Coronary artery (tissue), 2 donors: ENCODE results near the gene CD14.
"Not testable (repeated sequence)": the region's sequence is repeated elsewhere in the genome, so short reads cannot be mapped to it uniquely, and the experiment has no call there.

ENCODE experiments used
- DNase-seq: peaks from one replicate; pipeline ENCODE4 v3.0.0-alpha.2; 2017; ENCODE audit warnings: low spot score
- H3K27ac ChIP-seq, 2 donors: fragments of 200-600 bp; sonication (generic); one replicate each; pipeline ENCODE4 v1.5.1; 2016 to 2019
- H3K4me3 ChIP-seq: fragments of 200-600 bp; sonication (generic); 2 replicates; pipeline ENCODE4 v1.5.1; 2016; ENCODE audit warnings: mild to moderate bottlenecking, moderate library complexity
- TF ChIP-seq, protein P1 (sequence below): fragments of 200-600 bp; sonication (generic); IDR thresholded peaks from one replicate; pipeline ENCODE4 v1.5.1; 2019; ENCODE audit warnings: antibody characterized with exemption

The CD14 gene

GRCh38 chr5:140672455-140673186 is 39.6 kb upstream of the CD14 start:
- TF ChIP-seq, protein P1, sequence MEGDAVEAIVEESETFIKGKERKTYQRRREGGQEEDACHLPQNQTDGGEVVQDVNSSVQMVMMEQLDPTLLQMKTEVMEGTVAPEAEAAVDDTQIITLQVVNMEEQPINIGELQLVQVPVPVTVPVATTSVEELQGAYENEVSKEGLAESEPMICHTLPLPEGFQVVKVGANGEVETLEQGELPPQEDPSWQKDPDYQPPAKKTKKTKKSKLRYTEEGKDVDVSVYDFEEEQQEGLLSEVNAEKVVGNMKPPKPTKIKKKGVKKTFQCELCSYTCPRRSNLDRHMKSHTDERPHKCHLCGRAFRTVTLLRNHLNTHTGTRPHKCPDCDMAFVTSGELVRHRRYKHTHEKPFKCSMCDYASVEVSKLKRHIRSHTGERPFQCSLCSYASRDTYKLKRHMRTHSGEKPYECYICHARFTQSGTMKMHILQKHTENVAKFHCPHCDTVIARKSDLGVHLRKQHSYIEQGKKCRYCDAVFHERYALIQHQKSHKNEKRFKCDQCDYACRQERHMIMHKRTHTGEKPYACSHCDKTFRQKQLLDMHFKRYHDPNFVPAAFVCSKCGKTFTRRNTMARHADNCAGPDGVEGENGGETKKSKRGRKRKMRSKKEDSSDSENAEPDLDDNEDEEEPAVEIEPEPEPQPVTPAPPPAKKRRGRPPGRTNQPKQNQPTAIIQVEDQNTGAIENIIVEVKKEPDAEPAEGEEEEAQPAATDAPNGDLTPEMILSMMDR = no peak
- DNase-seq = no peak
- Histone ChIP-seq H3K4me3 (peak overlapping the region; percentile 42), H3K27ac (no peak overlapping the region)

DNA sequence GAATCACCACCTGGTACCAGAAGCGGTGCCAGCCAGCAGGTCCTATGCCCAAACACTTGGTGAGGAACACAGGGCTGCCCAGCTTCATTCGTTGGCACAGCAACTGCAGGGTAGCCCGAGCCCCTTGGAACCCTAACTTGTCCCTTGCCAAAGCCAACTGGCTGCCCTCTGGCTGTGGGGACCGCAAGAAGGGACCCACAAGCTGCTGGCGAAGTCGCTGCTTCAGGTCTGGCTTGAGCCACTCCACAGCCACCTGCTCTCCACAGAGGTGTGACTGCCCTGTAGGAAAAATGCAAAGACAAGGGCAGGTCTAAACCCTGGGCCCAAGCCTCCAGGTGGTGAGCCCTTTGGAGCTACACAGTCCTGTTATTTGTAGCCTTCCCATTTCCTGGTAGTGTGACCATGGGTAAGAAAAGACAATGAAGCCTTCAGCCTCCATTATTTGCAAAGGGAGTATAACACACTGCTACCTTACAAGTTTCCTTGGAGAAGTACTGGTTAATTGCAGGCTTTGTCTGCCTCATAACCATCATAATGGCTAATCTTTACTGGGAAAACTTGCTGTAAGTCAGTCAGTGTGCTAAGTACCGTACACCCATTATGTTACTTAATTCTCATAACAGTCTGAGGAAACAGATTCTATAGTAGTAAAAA is 38.6 kb upstream of the CD14 start:
- TF ChIP-seq, protein P1 = no peak
- Histone ChIP-seq H3K4me3 (no peak overlapping the region), H3K27ac (no peak overlapping the region)
- DNase-seq = no peak

DNA sequence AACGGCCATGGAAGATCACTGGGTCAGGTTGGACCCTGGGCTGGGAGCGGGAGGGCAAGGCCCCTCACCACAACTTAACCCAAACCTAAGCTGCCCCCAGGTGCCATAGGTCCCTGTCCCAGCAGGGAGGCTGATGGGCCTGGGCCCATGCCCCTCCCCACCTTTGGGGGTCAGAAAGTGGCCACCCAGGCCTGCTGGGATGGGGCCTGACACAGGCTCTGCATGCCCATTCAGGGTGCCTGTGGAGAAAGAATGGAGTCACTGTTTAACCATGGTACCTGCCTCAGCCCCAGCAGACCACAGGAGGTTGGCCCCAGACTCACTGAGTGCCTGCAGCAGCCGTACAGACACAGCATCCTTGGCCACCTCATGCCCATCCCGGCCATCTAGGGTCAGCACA is 38.1 kb upstream of the CD14 start:
- H3K4me3 ChIP-seq, DNase-seq, H3K27ac ChIP-seq: not testable (repeated sequence)

DNA sequence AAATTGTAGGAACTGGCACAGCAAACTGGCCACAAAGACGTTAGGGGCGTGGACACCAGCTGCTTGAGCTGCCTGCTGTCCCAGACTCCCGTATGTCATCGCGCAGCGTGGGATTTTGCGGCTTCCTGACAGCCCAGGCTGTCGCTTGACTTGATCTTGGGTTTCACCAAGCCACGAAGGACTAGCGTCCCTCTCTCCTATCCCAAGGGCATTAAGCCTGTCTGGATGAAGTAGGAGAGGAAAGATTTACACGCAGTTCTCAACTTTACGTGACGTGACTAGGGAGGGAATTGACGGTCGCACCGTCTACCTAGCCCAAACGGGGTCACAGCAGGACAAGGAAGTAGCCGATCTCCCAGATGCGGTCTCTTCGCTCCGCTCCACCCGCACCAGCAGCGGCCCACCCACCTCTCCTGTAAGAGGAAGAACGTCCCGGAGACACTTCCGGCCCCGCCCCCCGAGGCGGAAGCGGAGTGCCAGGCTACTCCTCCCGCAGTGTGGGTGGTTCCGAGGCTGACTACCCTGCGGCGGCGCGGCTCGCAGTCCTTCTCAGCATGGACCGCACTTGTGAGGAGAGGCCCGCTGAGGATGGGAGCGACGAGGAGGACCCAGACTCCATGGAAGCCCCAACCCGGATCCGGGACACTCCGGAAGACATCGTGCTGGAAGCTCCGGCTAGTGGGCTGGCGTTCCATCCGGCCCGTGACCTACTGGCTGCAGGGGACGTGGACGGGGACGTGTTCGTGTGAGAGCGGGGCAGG is 31.6 kb upstream of the CD14 start, which contains the start of gene WDR55:
TSS of gene WDR55 (plus strand) at position 546 of the 761 bp plus-strand sequence. CDS start at position 555, 9 bp downstream.
- TF ChIP-seq, protein P1 = no peak
- DNase-seq = peak; percentile 98
- Histone ChIP-seq H3K4me3 (peak within 1 kb of the TSS; percentile 92), H3K27ac (peak within 1 kb of the TSS; percentile 94 to 97)

DNA sequence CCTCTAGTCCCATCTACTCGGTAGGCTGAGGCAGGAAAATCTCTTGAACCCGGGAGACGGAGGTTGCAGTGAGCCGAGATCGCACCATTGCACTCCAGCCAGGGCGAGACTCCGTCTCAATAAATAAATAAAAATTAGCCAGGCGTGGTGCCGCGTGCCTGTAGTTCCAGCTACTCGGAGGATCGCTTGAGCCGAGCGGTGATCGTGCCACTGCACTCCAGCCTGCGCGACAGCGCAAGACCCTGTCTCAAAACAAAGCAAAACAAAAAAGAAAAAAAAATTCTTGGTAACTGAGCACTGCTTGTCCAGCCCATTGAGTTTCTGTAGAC is 31.0 kb upstream of the CD14 start:
- peak overlapping the region; percentile 92 for H3K4me3 ChIP-seq
- DNase-seq = no peak
- TF ChIP-seq, protein P1 = no peak
- H3K27ac ChIP-seq = peak overlapping the region; percentile 94 to 97

GRCh38 chr5:140660371-140660770 is 27.4 kb upstream of the CD14 start:
- not testable (repeated sequence) for H3K4me3 ChIP-seq, H3K27ac ChIP-seq, DNase-seq

DNA sequence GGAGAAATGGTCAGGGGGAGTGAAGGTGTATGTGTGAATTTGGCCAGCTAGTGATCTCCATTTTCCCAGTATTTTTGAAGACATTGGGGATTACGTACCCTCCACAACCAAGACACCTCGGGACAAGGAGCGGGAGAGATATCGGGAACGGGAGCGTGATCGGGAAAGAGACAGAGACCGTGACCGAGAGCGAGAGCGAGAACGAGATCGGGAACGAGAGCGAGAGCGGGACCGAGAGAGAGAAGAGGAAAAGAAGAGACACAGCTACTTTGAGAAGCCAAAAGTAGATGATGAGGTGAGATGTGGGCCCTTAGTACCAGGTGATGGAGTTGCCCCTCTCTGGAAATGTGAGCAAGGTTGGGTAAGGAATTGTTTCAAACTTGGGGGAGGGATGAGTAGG is 25.9 kb upstream of the CD14 start:
- DNase-seq = no peak
- TF ChIP-seq, protein P1 = no peak
- no peak overlapping the region for H3K4me3 ChIP-seq
- no peak overlapping the region for H3K27ac ChIP-seq

DNA sequence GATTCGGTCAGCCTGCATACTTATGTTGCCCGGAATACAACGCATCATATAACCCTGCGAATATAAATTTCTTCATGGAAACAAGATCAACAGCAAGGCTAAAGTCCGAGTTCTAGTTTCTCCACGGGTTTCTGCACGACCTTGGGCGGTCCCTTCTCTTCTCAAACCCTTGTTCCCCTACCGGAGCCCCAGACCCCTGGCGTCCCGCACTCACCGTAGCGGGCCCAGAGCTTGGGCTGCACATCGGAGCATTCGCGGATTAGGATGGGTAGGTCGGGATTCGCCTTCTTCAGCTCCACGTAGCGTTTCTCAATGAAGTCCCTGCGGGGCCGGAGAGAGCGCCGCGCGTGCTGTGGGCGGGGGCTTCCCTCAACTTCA is 14.1 kb upstream of the CD14 start:
- Histone ChIP-seq H3K27ac (peak overlapping the region; percentile 79 to 96), H3K4me3 (peak overlapping the region; percentile 98)
- TF ChIP-seq, protein P1 = no peak
- DNase-seq = no peak
